GM18508 (cell line): ENCODE measurements around the gene SAFB2.

Source experiments
- ATAC-seq: cut with Tn5 transposase; IDR thresholded peaks from one replicate; pipeline ENCODE4 v1.9.1; 2021; ENCODE audit warnings: moderate number of reproducible peaks; ENCODE audit not compliant: insufficient read depth, unreplicated experiment

The SAFB2 gene

GRCh38 chr19:5622465-5623396 lies at the start of gene SAFB2, which contains the start of gene SAFB:
SAFB2 (minus strand) TSS chr19:5622776; CDS start chr19:5622715, 61 bp downstream.
SAFB (plus strand) TSS chr19:5623083; CDS start chr19:5623206, 123 bp downstream.
- ATAC-seq = peak; percentile 62

DNA sequence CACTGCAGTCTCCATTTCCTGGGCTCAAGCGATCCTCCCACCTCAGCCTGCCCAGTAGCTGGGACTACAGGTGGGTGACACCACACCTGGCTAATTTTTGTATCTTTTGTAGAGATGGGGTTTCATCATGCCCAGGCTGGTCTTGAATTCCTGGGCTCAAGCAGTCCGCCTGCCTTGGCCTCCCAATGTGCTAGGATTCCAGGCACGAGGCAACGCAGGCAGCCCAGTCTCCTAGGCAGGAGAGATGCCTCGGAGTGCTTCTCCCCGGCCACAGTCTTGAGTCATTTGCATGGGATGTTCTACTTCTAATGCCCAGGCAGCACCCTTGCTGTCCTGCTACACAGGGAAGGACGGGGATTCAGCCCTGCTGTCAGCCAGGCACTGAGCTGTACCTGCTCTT lies 49.0 kb upstream of the SAFB2 start:
- ATAC-seq = no peak

- ATAC-seq = no peak
Measured at GRCh38 chr19:5669212-5669611, 46.6 kb upstream of the SAFB2 start.

GRCh38 chr19:5667751-5668271 lies 45.2 kb upstream of the SAFB2 start:
- no peak for ATAC-seq

GRCh38 chr19:5666921-5667610 lies 44.5 kb upstream of the SAFB2 start:
- ATAC-seq = no peak

DNA sequence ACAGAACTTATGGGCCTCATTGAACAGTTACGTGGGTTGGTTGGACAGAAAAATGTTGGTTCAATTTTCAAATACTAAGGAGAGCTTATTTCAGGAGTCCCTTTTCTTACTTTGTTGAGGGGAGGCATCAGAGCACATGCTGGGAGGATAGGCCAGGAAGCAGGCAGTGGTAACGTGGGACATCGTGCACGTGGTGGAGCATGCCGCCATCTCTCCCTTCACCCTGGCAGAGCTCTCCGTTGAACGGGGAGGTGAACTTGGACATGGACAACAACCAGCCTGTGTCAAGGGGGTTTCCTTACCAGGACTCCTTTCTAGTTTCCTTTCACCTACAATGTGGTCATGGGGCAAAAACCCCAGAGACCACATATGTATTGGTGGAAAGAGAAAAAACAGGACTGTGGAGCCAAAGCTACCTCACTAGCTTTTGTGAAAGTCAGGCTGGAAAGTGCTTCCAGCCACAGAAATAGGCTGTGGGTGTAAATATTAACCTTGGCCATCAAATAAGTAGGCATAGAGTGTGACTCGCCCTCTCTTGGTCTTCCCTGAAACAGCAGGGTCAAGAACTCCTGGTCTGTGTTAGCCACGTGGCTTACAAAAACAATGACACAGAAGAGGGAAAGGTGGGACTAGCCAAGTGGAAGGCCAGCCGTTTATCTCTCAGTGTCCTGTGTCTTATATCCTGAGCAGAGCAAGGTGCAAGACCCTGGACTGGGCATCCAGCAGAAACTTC lies 43.4 kb upstream of the SAFB2 start:
- ATAC-seq = no peak

- no peak for ATAC-seq
Measured at GRCh38 chr19:5664515-5664914, 41.9 kb upstream of the SAFB2 start.

DNA sequence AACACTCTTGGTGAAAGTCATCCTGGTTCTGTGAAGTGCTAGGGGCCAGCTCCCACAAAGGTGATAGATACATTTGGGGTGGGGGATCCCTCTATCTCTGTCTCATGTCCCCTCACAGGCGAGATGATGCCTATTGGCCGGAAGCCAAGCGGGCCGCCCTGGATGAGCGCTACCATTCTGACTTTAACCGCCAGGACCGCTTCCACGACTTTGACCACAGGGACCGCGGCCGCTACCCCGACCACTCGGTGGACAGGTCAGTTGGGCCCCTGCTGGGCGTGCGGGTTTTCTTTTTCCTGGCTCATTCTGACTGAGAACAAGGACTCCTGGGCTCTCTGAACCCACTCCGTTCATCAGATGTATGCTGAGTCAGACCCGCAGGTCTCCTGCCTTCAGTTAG lies 41.3 kb upstream of the SAFB2 start:
- no peak for ATAC-seq

DNA sequence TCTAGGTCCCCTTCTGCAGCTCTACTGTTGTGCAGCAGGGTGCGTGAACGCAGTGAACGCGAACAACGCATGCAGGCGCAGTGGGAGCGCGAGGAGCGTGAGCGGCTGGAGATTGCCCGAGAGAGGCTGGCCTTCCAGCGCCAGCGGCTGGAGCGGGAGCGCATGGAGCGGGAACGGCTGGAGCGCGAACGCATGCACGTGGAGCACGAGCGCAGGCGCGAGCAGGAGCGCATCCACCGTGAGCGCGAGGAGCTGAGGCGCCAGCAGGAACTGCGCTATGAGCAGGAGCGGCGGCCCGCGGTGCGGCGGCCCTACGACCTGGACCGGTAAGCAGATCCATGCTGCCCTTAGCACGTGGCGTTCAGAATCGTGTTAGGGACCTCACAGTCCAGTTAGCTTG lies 38.9 kb upstream of the SAFB2 start:
- no peak for ATAC-seq

DNA sequence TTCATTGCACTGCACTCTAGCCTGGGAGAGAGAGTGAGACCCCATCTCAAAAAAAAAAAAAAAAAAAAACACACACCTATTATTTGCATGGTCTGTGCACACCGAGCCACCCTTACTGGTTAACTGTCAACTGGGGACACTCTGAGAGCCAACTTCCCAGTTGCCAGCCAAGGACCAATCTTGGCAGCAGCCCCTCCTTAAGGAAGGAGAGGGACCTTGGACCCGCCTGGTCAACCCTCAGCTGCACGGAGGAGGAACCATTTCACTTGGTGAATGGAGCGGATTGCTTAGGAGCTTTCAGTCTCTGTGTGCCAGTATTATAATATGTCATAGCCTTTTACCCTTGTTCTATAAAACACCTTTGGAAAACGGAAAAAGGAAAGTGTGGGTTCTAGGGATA lies 32.8 kb upstream of the SAFB2 start:
- ATAC-seq = no peak

- no peak for ATAC-seq
Measured at GRCh38 chr19:5654931-5655330, 32.4 kb upstream of the SAFB2 start.

DNA sequence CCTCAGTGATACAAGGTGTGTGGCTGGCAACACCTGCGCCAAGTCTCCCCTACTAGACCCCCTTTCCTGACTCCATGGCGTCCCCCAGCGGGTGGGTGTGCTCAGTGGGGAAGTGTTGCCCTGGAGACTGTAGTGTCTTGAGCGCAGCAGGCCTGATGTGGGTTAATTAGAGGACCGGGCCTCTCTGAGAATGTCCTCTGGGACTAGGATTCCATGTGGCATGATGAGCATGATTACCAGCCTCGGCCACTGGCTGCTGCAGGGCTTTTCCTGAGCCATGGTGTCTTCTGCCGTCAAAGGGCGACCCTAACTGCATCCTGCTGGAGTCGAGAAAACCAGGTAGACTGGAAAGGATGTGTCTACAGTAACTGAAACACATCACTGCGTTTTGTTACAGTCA lies 29.7 kb upstream of the SAFB2 start:
- ATAC-seq = no peak

DNA sequence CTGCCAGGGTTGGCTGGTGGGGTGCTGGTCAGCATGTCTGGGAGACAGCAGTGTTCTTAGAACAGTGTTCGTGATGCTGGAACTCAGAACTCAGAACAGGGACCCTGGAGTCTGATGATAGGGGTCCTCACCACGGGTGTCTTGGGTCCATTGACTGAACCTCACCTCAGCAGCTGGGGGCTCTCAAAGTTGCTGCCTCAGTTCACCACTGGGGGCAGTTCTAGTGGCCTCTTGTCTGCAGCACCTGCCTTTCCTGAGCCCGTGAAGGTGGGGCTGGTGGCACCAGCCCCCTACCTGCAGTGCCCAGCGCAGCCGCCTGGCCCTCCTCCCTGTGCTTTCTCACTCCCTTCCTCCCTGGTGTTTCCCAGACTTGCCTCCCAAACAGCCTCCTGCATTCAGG lies 28.8 kb upstream of the SAFB2 start:
- ATAC-seq = no peak

GRCh38 chr19:5648464-5648863 lies 25.9 kb upstream of the SAFB2 start:
- no peak for ATAC-seq

- no peak for ATAC-seq
Measured at GRCh38 chr19:5646703-5647102, 24.1 kb upstream of the SAFB2 start.

GRCh38 chr19:5645409-5645808 lies 22.8 kb upstream of the SAFB2 start:
- ATAC-seq = no peak

GRCh38 chr19:5644037-5644436 lies 21.5 kb upstream of the SAFB2 start:
- no peak for ATAC-seq

DNA sequence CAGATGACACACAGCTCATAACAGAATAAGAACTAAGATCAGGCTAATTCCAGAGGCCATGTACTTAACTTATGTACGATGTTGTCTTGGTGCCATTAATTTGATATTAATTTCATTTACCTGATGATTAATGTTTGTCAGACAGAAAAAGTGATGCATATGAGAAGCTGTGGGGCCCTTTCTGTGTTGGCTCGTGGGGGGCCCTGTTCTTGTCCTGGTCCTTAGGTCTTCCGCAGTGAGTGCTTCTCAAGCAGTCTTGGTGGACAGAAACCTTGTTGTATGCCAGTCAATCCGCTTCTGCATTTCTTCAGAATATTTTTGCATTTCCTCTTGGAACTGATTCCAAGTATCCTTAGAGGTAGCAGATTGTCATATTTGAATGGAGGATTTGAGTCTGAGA lies 20.5 kb upstream of the SAFB2 start:
- ATAC-seq = no peak

- ATAC-seq = no peak
Measured at GRCh38 chr19:5642204-5642603, 19.6 kb upstream of the SAFB2 start.

- no peak for ATAC-seq
Measured at GRCh38 chr19:5641171-5641570, 18.6 kb upstream of the SAFB2 start.

GRCh38 chr19:5637971-5638370 lies 15.4 kb upstream of the SAFB2 start:
- no peak for ATAC-seq
